HepG2 (cell line): Measurements from ENCODE around the gene RNF40. TPM values are rescaled to one million over a fixed set of nuclear protein-coding genes. Genes with fewer than 3 reads are reported as not detected.

Experiments
- ARNT2 ChIP-seq: sonication (generic); formaldehyde crosslinking; IDR thresholded peaks from 2 replicates; pipeline ENCODE4 v1.8.0; 2022; ENCODE audit warnings: mild to moderate bottlenecking, low read depth, missing genetic modification reagents, moderate library complexity
- ATF1 ChIP-seq: IDR thresholded peaks from 2 replicates; pipeline ENCODE4 v1.6.1; 2016; ENCODE audit warnings: mild to moderate bottlenecking, control low read depth
- DRAP1 ChIP-seq: IDR thresholded peaks from 2 replicates; pipeline ENCODE4 v1.6.1; 2016; ENCODE audit warnings: missing genetic modification reagents, missing compliant biosample characterization
- DZIP1 ChIP-seq: sonication (generic); formaldehyde crosslinking; IDR thresholded peaks from 2 replicates; pipeline ENCODE4 v1.5.0; 2020; ENCODE audit warnings: mild to moderate bottlenecking, missing genetic modification reagents
- FLYWCH1 ChIP-seq: sonication (generic); formaldehyde crosslinking; IDR thresholded peaks from 2 replicates; pipeline ENCODE4 v1.8.1; 2023; ENCODE audit warnings: mild to moderate bottlenecking, missing genetic modification reagents
- FOXC1 ChIP-seq: sonication (generic); formaldehyde crosslinking; IDR thresholded peaks from 2 replicates; pipeline ENCODE4 v1.8.0; 2022; ENCODE audit warnings: mild to moderate bottlenecking, missing genetic modification reagents, borderline replicate concordance
- FOXP1 ChIP-seq, 2 experiments: fragments of 450-650 bp in 1 of 2; IDR thresholded peaks; 2 replicates each; pipeline ENCODE4 v1.6.1; 2017 to 2018; ENCODE audit warnings: antibody characterized with exemption in 1 of 2
- GATAD2A ChIP-seq: IDR thresholded peaks from 2 replicates; pipeline ENCODE4 v1.6.1; 2016
- HNRNPH1 ChIP-seq: fragments of 200-400 bp; formaldehyde crosslinking; optimal IDR thresholded peaks from 2 replicates; pipeline ENCODE3; 2017; ENCODE audit warnings: mild to moderate bottlenecking, low read depth, low read length
- IKZF5 ChIP-seq: IDR thresholded peaks from 2 replicates; pipeline ENCODE4 v1.6.1; 2018; ENCODE audit warnings: missing genetic modification reagents, mild to moderate bottlenecking, missing compliant biosample characterization
- MATR3 ChIP-seq: sonication (generic); formaldehyde crosslinking; IDR thresholded peaks from 2 replicates; pipeline ENCODE4 v1.4.0; 2020; ENCODE audit warnings: missing genetic modification reagents
- MEIS1 ChIP-seq: sonication (generic); formaldehyde crosslinking; IDR thresholded peaks from 2 replicates; pipeline ENCODE4 v1.9.0; 2021; ENCODE audit warnings: mild to moderate bottlenecking, missing genetic modification reagents, moderate library complexity, borderline replicate concordance
- MTF1 ChIP-seq: sonication (generic); formaldehyde crosslinking; IDR thresholded peaks from 2 replicates; pipeline ENCODE4 v1.5.0; 2020; ENCODE audit warnings: missing genetic modification reagents
- NCOR1 ChIP-seq: fragments of 200-600 bp; sonication (generic); IDR thresholded peaks from 2 replicates; pipeline ENCODE4 v1.7.0; 2017; ENCODE audit warnings: antibody characterized with exemption, low read length, borderline replicate concordance
- NFE2L1 ChIP-seq: sonication (generic); formaldehyde crosslinking; IDR thresholded peaks from 2 replicates; pipeline ENCODE4 v1.4.0; 2020; ENCODE audit warnings: missing genetic modification reagents, mild to moderate bottlenecking, borderline replicate concordance
- RELA ChIP-seq: sonication (generic); formaldehyde crosslinking; IDR thresholded peaks from 2 replicates; pipeline ENCODE4 v1.4.0; 2020; ENCODE audit warnings: missing genetic modification reagents
- RXRB ChIP-seq: IDR thresholded peaks from 2 replicates; pipeline ENCODE4 v1.6.1; 2016; ENCODE audit warnings: borderline replicate concordance, missing genetic modification reagents, missing compliant biosample characterization
- ZFP36 ChIP-seq: fragments of 150-350 bp; IDR thresholded peaks from 2 replicates; pipeline ENCODE4 v1.6.1; 2018; ENCODE audit warnings: borderline replicate concordance, low read length, low read depth; ENCODE audit not compliant: partially characterized antibody
- ZFP91 ChIP-seq: sonication (generic); formaldehyde crosslinking; IDR thresholded peaks from 2 replicates; pipeline ENCODE4 v1.9.0; 2022; ENCODE audit warnings: missing genetic modification reagents, mild to moderate bottlenecking, borderline replicate concordance
- ZNF224 ChIP-seq: sonication (generic); formaldehyde crosslinking; IDR thresholded peaks from 2 replicates; pipeline ENCODE4 v1.5.0; 2020; ENCODE audit warnings: mild to moderate bottlenecking, missing genetic modification reagents
- ZNF225 ChIP-seq: sonication (generic); formaldehyde crosslinking; IDR thresholded peaks from 2 replicates; pipeline ENCODE4 v1.4.0; 2020; ENCODE audit warnings: mild to moderate bottlenecking, missing genetic modification reagents
- ZNF30 ChIP-seq: sonication (generic); formaldehyde crosslinking; IDR thresholded peaks from 2 replicates; pipeline ENCODE4 v1.5.0; 2020; ENCODE audit warnings: mild to moderate bottlenecking, missing genetic modification reagents
- ZNF44 ChIP-seq: sonication (generic); formaldehyde crosslinking; IDR thresholded peaks from 2 replicates; pipeline ENCODE4 v1.5.1; 2020; ENCODE audit warnings: mild to moderate bottlenecking, missing genetic modification reagents
- ZNF569 ChIP-seq: sonication (generic); formaldehyde crosslinking; IDR thresholded peaks from 2 replicates; pipeline ENCODE4 v1.5.0; 2020; ENCODE audit warnings: mild to moderate bottlenecking, missing genetic modification reagents, moderate library complexity, borderline replicate concordance
- ZNF709 ChIP-seq: sonication (generic); formaldehyde crosslinking; IDR thresholded peaks from 2 replicates; pipeline ENCODE4 v1.5.0; 2020; ENCODE audit warnings: mild to moderate bottlenecking, missing genetic modification reagents
- ZNF891 ChIP-seq: sonication (generic); formaldehyde crosslinking; IDR thresholded peaks from 2 replicates; pipeline ENCODE4 v1.5.0; 2020; ENCODE audit warnings: mild to moderate bottlenecking, missing genetic modification reagents
- ZZZ3 ChIP-seq: sonication (generic); formaldehyde crosslinking; IDR thresholded peaks from 2 replicates; pipeline ENCODE4 v1.4.0; 2020; ENCODE audit warnings: missing genetic modification reagents, mild to moderate bottlenecking, borderline replicate concordance
- polyA plus RNA-seq, 8 experiments: library from polyadenylated mRNA; depleted of rRNA in 3 of 8; stranded (reverse) in 7 of 8; unstranded in 1 of 8; fragments of >200 nt; fragmentation: Illumina TruSeq in 4 of 8; extraction: Trizol in 4 of 8; gene quantifications; 2 replicates each; pipeline versions ENCODE4 v1.2.1 to v1.2.3, GENCODE V29; 2011 to 2016; ENCODE audit warnings: low read depth in 4 of 8, missing spikeins in 1 of 8, mixed read lengths in 1 of 8; ENCODE audit not compliant: insufficient read depth in 1 of 8
- total RNA-seq, 5 experiments: library from RNA; depleted of rRNA; stranded (reverse); fragments of >200 nt; fragmentation: Illumina TruSeq; extraction: Trizol; gene quantifications; 2 replicates each; pipeline ENCODE4 v1.2.3, GENCODE V29; 2016; ENCODE audit warnings: low read depth in 1 of 5

Gene RNF40
- total and polyA plus RNA-seq, 2 of the 13 experiments (the other 11 are each of a cell fraction or from before 2014, with no cell fraction given), result 84.0 to 85.6 TPM

GRCh38 chr16:30793508-30794069 is 31.5 kb downstream of the RNF40 start (continued):
- TF ChIP-seq ZFP36 (no peak), ZNF709 (CRISPR knock-in tag) (no peak), ZNF225 (CRISPR knock-in tag) (no peak), ZNF30 (no peak), DZIP1 (CRISPR knock-in tag) (0 out of 2 replicates have a peak, but pooled peaks have one; percentile 46), FOXC1 (CRISPR knock-in tag) (peak; percentile 39; the same call in 1 of the 2 replicates), MATR3 (CRISPR knock-in tag) (no peak), NFE2L1 (CRISPR knock-in tag) (no peak), NCOR1 (no peak), ZFP91 (CRISPR knock-in tag) (0 out of 2 replicates have a peak, but pooled peaks have one; percentile 23), ZNF44 (CRISPR knock-in tag) (no peak), GATAD2A (CRISPR knock-in tag) (no peak), MTF1 (CRISPR knock-in tag) (no peak), FLYWCH1 (CRISPR knock-in tag) (no peak), ZNF569 (CRISPR knock-in tag) (no peak), RELA (CRISPR knock-in tag) (no peak), FOXP1 (IDR thresholded peaks at IDR 0.05) (no peak), FOXP1 (CRISPR knock-in tag; IDR thresholded peaks at IDR 0.05) (no peak), ZNF891 (CRISPR knock-in tag) (0 out of 2 replicates have a peak, but pooled peaks have one; percentile 69), IKZF5 (CRISPR knock-in tag) (no peak), ARNT2 (CRISPR knock-in tag) (no peak), ZNF224 (CRISPR knock-in tag) (no peak), MEIS1 (no peak), DRAP1 (CRISPR knock-in tag) (no peak), RXRB (CRISPR knock-in tag) (peak; percentile 52; the same call in 1 of the 2 replicates), HNRNPH1 (no peak), ATF1 (CRISPR knock-in tag) (no peak), ZZZ3 (no peak)
